HepG2 (cell line): Measurements from ENCODE around the gene ZNF23. TPM values are rescaled to one million over a fixed set of nuclear protein-coding genes. Genes with fewer than 3 reads are reported as not detected.
A peak's percentile ranks its signal among the peaks of the same experiment; 100 is the strongest.

ENCODE experiments used
- ATF7-NPFF ChIP-seq: sonication (generic); formaldehyde crosslinking; IDR thresholded peaks from 2 replicates; pipeline ENCODE4 v1.8.1; 2023; ENCODE audit warnings: mild to moderate bottlenecking, low read depth, missing genetic modification reagents, moderate library complexity
- CTCF ChIP-seq: sonication (generic); formaldehyde crosslinking; IDR thresholded peaks from 2 replicates; pipeline ENCODE4 v1.5.0; 2020; ENCODE audit warnings: mild to moderate bottlenecking, missing genetic modification reagents, moderate library complexity
- HNRNPH1 ChIP-seq: fragments of 200-400 bp; formaldehyde crosslinking; optimal IDR thresholded peaks from 2 replicates; pipeline ENCODE3; 2017; ENCODE audit warnings: mild to moderate bottlenecking, low read depth, low read length
- HOXA3 ChIP-seq: sonication (generic); formaldehyde crosslinking; IDR thresholded peaks from 2 replicates; pipeline ENCODE4 v1.5.0; 2020; ENCODE audit warnings: missing genetic modification reagents
- MAX ChIP-seq: IDR thresholded peaks from 2 replicates; pipeline ENCODE4 v1.6.1; 2012; ENCODE audit warnings: inconsistent platforms
- MEIS1 ChIP-seq: sonication (generic); formaldehyde crosslinking; IDR thresholded peaks from 2 replicates; pipeline ENCODE4 v1.9.0; 2021; ENCODE audit warnings: mild to moderate bottlenecking, missing genetic modification reagents, moderate library complexity, borderline replicate concordance
- NBN ChIP-seq: fragments of 450-650 bp; conservative IDR thresholded peaks from 2 replicates; pipeline ENCODE4 v1.6.1; 2017
- NFYB ChIP-seq: sonication (generic); formaldehyde crosslinking; IDR thresholded peaks from 2 replicates; pipeline ENCODE4 v1.4.0; 2020; ENCODE audit warnings: missing genetic modification reagents
- SP4 ChIP-seq: sonication (generic); formaldehyde crosslinking; IDR thresholded peaks from 2 replicates; pipeline ENCODE4 v1.8.1; 2023; ENCODE audit warnings: mild to moderate bottlenecking, missing genetic modification reagents
- TAF15 ChIP-seq: fragments of 200-400 bp; formaldehyde crosslinking; IDR thresholded peaks from one replicate; pipeline ENCODE4 v1.6.1; 2018; ENCODE audit warnings: mild to moderate bottlenecking, low read depth, low read length; ENCODE audit not compliant: poor library complexity, severe bottlenecking
- ZBTB33 ChIP-seq: sonication (generic); formaldehyde crosslinking; IDR thresholded peaks from 2 replicates; pipeline ENCODE4 v1.4.0; 2020; ENCODE audit warnings: missing genetic modification reagents
- ZBTB4 ChIP-seq: sonication (generic); formaldehyde crosslinking; IDR thresholded peaks from 2 replicates; pipeline ENCODE4 v1.4.0; 2020; ENCODE audit warnings: missing genetic modification reagents, mild to moderate bottlenecking, borderline replicate concordance
- ZBTB42 ChIP-seq: sonication (generic); formaldehyde crosslinking; IDR thresholded peaks from 2 replicates; pipeline ENCODE4 v1.5.0; 2020; ENCODE audit warnings: mild to moderate bottlenecking, missing genetic modification reagents
- ZFP37 ChIP-seq: sonication (generic); formaldehyde crosslinking; IDR thresholded peaks from 2 replicates; pipeline ENCODE4 v1.4.0; 2020; ENCODE audit warnings: missing genetic modification reagents, borderline replicate concordance
- ZNF12 ChIP-seq: sonication (generic); formaldehyde crosslinking; IDR thresholded peaks from 2 replicates; pipeline ENCODE4 v1.5.0; 2020; ENCODE audit warnings: missing genetic modification reagents
- ZNF274 ChIP-seq: sonication (generic); formaldehyde crosslinking; IDR thresholded peaks from 2 replicates; pipeline ENCODE4 v1.5.1; 2020; ENCODE audit warnings: mild to moderate bottlenecking, missing genetic modification reagents
- ZNF350 ChIP-seq: sonication (generic); formaldehyde crosslinking; IDR thresholded peaks from 2 replicates; pipeline ENCODE4 v1.4.0; 2020; ENCODE audit warnings: mild to moderate bottlenecking, low read depth, missing genetic modification reagents, borderline replicate concordance
- ZNF589 ChIP-seq: sonication (generic); formaldehyde crosslinking; conservative IDR thresholded peaks from 2 replicates; pipeline ENCODE4 v1.8.0; 2022; ENCODE audit warnings: mild to moderate bottlenecking, moderate library complexity, missing genetic modification reagents
- polyA plus RNA-seq, 8 experiments: library from polyadenylated mRNA; depleted of rRNA in 3 of 8; stranded (reverse) in 7 of 8; unstranded in 1 of 8; fragments of >200 nt; fragmentation: Illumina TruSeq in 4 of 8; extraction: Trizol in 4 of 8; gene quantifications; 2 replicates each; pipeline versions ENCODE4 v1.2.1 to v1.2.3, GENCODE V29; 2011 to 2016; ENCODE audit warnings: low read depth in 4 of 8, missing spikeins in 1 of 8, mixed read lengths in 1 of 8; ENCODE audit not compliant: insufficient read depth in 1 of 8
- total RNA-seq, 5 experiments: library from RNA; depleted of rRNA; stranded (reverse); fragments of >200 nt; fragmentation: Illumina TruSeq; extraction: Trizol; gene quantifications; 2 replicates each; pipeline ENCODE4 v1.2.3, GENCODE V29; 2016; ENCODE audit warnings: low read depth in 1 of 5
- TF ChIP-seq, protein P1 (sequence below): IDR thresholded peaks from 2 replicates; pipeline ENCODE4 v1.6.1; 2016; ENCODE audit warnings: mild to moderate bottlenecking
- TF ChIP-seq, protein P2 (sequence below): sonication (generic); formaldehyde crosslinking; IDR thresholded peaks from 2 replicates; pipeline ENCODE4 v1.5.0; 2020; ENCODE audit warnings: missing genetic modification reagents

Gene ZNF23
- total and polyA plus RNA-seq, 2 of the 13 experiments (the other 11 are each of a cell fraction or from before 2014, with no cell fraction given), result 8.6 to 12.2 TPM

DNA sequence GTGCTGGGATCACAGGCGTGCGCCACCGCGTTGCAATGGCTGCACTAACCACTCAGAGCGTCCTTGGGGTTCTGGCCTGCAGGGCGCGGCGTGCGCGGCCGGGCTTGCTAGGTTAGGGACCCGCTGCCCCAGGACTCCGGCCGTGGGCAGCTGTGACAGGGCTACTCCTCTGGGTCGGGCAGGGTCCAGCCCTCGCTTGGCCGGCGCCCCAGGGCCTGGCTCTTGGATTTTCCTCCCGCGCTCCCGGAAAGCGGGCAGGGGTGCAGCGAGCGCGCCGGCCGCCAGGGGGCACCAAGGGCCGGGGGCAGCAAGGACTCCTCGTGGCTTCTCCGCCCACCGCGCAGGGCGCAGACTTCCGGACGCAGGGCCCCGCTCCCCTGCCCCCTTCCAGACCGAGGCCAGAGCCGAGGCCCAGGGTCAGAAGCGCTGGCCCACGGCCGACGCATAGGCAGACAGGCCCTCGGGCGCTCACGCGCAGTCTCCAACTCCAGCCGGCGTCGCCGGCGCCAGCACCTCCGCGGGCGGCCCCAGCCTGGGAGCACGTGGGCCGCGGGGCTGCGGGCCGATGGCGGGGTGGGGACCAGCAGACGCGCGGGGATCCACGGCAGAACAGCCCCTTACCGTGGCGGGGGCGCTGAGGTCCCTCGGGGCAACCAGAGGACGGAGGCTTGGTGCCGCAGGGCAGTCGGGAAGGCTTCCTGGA is 20.5 kb downstream of the ZNF23 start (continued):
- TF ChIP-seq ZBTB4 (peak; percentile 52), NFYB (no peak), SP4 (CRISPR knock-in tag) (no peak), CTCF (CRISPR knock-in tag) (peak; percentile 87), HNRNPH1 (no peak), TAF15 (no peak), ZNF274 (CRISPR knock-in tag) (no peak), ZNF589 (CRISPR knock-in tag) (no peak), HOXA3 (CRISPR knock-in tag) (peak; percentile 93), ZNF12 (no peak), ZBTB33 (CRISPR knock-in tag) (peak; percentile 95), ZBTB42 (no peak), MAX (peak; percentile 29; the same call in 1 of the 2 replicates), ATF7-NPFF (CRISPR knock-in tag) (no peak), ZNF350 (CRISPR knock-in tag) (0 out of 2 replicates have a peak, but pooled peaks have one; percentile 3), NBN (no peak), MEIS1 (CRISPR knock-in tag) (no peak), ZFP37 (CRISPR knock-in tag) (no peak)
- TF ChIP-seq, protein P1, sequence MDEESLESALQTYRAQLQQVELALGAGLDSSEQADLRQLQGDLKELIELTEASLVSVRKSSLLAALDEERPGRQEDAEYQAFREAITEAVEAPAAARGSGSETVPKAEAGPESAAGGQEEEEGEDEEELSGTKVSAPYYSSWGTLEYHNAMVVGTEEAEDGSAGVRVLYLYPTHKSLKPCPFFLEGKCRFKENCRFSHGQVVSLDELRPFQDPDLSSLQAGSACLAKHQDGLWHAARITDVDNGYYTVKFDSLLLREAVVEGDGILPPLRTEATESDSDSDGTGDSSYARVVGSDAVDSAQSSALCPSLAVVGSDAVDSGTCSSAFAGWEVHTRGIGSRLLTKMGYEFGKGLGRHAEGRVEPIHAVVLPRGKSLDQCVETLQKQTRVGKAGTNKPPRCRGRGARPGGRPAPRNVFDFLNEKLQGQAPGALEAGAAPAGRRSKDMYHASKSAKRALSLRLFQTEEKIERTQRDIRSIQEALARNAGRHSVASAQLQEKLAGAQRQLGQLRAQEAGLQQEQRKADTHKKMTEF (CRISPR knock-in tag), result 0 out of 2 replicates have a peak, but pooled peaks have one; percentile 25
- TF ChIP-seq, protein P2, sequence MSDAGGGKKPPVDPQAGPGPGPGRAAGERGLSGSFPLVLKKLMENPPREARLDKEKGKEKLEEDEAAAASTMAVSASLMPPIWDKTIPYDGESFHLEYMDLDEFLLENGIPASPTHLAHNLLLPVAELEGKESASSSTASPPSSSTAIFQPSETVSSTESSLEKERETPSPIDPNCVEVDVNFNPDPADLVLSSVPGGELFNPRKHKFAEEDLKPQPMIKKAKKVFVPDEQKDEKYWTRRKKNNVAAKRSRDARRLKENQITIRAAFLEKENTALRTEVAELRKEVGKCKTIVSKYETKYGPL (CRISPR knock-in tag), result no peak
